HG02840 (cell line): ENCODE results near the gene GOLGA8A.
"Not testable (repeated sequence)": the region's sequence is repeated elsewhere in the genome, so short reads cannot be mapped to it uniquely, and the experiment has no call there.

Source experiments
- ATAC-seq: cut with Tn5 transposase; IDR thresholded peaks from one replicate; pipeline ENCODE4 v1.9.1; 2021; ENCODE audit warnings: mild to moderate bottlenecking, moderate library complexity, moderate number of reproducible peaks; ENCODE audit not compliant: unreplicated experiment, low FRiP score

Gene GOLGA8A, protein sequence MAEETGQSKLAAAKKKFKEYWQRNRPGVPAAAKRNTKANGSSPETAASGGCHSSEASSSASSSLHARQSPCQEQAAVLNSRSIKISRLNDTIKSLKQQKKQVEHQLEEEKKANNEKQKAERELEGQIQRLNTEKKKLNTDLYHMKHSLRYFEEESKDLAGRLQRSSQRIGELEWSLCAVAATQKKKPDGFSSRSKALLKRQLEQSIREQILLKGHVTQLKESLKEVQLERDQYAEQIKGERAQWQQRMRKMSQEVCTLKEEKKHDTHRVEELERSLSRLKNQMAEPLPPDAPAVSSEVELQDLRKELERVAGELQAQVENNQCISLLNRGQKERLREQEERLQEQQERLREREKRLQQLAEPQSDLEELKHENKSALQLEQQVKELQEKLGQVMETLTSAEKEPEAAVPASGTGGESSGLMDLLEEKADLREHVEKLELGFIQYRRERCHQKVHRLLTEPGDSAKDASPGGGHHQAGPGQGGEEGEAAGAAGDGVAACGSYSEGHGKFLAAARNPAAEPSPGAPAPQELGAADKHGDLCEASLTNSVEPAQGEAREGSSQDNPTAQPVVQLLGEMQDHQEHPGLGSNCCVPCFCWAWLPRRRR

DNA sequence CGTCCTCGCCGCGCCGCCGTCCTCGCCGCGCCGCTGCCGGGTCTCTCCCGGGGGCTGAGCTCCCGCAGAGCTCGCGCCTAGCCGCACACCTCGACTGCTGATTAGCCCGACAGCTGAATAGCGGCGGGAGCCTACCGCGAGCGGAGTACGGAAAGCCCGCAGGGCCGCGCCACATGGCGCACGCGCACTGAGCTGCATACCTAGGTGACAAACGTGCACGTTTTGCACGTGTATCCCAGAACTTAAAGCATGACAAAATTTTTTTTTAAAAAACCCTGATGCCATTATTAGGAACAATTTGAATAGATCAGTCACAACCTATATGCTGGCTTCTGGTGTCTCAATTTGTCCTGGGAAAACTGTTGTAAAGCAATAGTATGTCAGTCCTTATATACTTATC is at the start of gene GOLGA8A:
Gene GOLGA8A, minus strand, starts transcription at position 122 of the 400 bp plus-strand sequence. CDS start 48,117 bp downstream, outside the sequence.
- peak; percentile 61 for ATAC-seq

DNA sequence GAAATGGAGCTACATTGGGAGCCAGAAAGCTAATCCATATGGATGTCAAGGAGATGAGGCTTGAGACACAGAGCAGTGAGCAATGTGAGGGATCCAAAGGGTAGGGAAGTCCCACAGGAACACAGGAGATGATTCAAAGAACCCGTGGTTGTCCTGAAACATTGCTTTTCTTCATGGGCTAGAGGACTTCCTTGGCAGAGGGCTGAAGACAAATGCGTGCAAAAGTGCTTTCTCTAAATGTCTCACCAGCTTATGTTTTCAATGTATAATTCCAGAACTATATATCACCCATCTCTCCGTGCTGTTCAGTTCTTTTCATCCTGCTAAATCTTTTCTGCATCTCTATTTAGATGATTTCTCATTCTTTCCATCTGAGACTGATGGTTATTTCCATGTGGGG is 46.0 kb upstream of the GOLGA8A start:
- no peak for ATAC-seq

DNA sequence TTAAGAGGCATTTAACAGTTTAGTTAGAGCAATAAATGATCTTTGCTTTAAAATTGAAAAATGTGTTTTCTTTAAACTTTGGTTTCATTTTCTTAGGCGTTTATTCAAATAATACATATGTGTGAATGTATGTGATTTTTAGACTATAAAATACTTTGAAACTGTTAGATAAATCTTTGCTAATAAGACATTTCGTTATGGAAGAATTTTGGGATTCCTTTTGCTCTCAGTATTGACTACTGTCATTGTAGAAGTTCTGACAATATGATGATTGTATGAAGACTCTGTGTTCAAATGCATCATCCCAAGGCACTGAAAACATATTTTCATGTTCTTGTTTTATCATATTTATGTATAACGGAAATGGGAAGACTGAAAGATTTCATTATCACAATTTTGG is 43.8 kb upstream of the GOLGA8A start:
- ATAC-seq, result no peak

DNA sequence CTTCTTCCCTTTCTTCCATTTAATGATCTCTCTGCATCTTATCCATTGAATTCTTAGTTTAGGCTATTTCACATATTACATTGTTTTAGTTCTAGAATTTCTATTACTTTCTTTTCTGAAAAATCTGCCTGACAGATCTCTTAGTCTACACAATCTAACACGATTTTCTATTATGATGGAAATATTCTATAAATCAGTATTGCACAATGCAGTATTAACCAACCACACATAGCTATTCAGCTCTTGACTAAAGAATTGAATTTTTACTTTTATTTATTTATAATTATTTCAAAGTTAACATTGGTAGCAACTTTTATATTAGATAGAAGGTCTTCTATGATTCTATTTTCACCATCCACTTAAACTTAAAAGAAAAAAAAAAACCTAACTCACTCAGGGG is 36.2 kb upstream of the GOLGA8A start:
- no peak for ATAC-seq

DNA sequence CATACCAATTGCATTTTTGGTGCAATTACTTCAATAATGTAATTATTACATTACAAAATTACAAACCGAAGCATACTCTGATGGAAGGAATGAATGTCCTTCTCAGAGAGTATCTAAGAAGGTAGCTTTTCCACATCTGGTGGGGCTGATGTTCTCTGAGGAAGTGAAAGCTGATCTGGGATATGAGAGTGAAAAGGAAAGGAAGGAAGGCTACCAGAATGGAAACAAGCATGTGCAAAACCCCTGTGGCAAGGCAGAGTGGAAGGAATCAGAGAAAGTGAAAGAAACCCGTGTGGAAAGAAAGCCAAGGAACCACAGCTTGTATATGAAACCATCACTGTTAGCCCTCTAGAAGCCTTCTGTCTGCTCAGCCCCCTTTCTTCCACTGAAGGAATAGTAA is 35.3 kb upstream of the GOLGA8A start:
- no peak for ATAC-seq

DNA sequence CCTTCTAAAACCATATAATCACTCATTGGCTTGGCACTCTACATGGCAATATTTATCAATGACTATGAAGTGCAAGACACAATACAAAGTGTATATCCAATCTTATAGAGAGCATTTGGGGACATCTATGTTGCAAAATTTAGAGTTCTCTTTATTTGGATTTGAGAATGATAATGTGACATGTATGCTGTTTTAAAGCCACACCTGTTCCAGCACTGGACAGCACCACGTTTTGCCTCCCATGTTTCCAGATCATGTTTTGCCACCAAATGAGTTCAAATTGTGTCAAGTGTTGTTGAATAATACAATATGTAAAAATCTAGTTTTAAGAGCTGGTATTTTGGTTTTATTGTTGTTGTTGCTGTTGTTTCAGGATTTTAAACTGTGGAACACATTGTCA is 33.3 kb upstream of the GOLGA8A start:
- no peak for ATAC-seq

DNA sequence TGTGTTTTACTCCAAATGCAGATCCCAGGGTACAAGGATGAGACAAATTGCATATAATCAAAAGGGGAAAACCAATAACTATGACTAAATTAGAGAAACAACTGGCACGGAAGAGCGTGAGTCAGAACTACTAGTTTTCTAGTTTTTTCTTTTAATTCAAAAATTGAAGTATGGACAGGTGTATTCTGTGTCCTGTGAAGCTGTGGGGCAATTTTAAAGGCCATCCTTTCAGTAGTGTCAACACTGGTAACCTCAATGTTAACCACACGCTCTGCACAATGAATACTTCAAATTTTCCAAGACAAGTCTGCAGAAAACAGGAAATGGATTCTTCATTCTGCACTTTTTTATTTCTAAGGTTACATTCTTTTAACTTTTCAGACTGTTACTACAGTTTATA is 32.5 kb upstream of the GOLGA8A start:
- no peak for ATAC-seq

DNA sequence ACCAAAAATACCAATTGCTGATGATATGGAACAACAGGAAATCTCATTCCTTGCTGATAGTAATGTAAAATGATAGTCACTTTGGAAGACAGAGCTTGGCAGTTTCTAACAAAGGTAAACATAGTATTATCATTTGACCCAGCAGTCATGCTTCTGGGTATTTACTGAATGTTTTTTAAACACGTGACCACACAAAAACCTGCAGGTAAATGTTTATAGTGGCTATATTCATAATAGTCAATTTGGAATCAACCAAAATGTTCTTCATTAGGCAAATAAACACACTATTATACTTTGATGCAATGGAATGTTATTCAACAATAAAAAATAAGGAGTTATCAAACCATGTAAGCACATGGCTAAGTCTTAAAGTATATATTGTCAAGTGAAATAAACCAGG is 24.1 kb upstream of the GOLGA8A start:
- no peak for ATAC-seq

DNA sequence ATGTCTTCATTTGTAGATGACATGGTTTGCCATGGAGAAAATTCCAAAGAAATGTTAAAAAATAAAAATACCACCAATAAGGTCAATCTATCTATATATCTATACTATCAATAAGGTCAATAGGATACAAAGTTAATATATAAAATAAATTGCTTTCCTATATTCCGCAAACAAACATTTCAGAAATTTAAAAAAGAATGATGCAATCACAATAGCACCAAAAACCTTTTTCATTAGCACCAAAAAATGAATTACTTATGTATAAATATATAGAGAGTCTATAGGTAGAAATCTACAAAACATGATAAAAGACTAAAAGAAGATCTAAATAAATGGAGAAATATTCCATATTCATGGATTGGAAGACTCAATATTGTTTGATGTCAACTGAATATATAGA is 22.8 kb upstream of the GOLGA8A start:
- no peak for ATAC-seq

DNA sequence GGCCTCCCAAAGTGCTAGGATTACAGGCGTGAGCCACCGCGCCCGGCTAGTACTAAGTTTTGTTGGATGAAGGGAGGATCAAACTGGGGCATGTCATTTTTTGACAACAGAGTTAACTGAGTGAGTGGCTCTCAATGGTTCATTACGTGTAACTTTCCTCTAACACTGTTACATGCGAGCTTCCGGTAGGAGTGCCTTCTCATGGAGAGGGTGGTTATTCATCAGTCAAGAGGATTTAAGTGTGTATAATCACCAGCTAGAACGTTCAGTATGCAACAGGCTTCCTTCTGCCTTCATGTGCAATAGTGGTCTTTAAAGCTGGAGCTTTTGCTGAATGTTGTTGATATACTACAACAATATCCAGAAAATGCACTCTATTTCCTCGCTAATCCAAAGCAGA is 19.1 kb upstream of the GOLGA8A start:
- ATAC-seq, result no peak

DNA sequence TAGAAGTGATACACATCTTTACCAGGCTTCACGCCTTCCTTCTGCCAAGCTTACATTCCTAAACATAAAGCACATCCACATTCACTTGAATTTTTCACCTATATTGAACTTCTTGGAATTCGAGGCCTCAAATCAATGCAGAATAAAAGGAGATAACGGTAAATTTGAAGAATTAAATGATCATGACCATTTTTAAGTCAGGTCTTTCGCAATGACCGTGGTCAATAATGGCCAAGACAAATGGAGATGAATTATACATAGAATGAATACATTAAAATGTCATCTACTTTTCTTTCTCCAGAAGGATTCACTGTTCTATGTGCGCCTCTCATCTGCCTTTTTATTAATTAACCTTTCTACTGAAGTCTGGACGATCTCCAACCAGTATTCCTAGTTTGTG is 5.3 kb upstream of the GOLGA8A start:
- ATAC-seq, result no peak

DNA sequence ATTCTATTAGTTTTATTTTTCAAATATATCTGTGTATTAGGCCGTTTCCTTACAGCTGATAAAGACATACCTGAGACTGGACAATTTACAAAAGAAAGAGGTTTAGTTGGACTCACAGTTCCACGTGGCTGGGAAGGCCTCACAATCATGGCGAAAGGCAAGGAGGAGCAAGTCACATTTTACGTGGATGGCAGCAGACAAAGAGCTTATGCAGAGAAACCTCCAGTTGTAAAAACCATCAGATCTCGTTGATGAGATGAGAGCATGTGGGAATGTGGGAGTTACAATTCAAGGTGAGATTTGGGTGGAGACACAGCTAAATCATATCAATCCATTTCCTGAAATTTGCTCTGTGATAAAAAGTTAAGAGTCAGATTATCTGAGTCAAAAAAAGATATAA is 2.3 kb upstream of the GOLGA8A start:
- ATAC-seq, result no peak

DNA sequence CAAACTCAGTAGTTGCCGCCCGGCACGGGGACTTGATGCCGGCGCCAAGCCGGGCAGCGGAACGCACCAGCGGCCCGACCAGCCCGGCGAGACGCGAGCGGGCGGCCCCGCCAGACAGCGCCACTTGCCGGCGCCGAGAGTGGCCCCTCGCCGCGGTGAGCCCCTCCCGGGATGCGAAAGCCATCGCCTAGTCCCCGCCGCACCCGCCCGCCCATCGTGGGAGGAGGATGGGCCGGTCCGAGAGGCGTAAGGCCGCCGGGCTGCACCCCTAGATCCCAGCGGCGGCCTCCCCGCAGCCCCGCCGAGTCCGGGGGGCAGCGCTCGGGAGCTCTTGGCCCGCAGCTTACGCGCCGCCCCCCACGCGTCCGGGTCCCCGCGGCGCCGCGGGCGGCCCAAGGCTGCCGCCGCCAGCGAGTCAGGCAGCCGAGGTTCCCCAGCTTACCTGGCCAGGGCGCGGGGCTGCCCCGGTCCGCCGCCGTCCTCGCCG is 609 bp downstream of the GOLGA8A start:
- peak; percentile 62 for ATAC-seq

DNA sequence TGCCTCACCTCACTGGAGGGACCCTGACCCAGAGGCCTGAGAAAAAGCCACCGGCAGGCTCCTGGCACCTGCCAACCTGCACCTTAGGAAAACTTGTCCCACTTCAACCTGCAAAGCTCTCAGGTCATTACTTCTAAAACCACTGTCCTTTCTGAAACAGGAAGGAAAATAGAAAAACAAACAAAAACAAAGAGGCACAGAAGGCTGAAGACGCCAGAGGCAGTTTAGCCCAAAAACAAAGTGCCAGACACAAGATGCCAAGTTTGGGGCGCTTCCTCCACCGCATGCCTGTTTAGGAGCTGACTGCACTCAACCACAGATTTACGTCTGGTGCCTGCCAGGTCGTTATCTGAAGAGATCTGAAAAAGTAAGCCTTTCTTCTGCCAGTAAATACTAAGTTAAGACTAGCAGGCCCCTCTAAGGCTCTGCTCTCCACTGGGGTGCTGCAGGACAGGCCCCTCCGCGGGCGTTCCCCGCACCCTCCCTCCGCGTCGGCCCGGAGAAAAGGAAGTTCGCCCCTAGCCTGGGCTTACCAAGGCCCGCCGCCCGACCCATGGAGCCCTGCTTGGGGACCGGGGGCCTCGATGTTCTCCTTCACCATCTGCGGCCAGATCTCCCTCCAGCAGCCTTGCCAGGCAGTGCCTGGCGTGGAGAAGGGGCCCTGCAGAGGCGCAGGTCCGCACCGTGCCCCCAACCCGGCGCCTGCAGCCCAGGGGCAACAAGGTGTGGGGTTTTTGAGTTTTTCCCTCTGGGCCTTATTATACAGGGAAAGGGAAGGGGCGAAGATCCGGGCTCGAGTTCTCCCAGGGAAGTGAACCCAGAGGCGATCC is 1.3 kb downstream of the GOLGA8A start:
- ATAC-seq, result peak; percentile 18

DNA sequence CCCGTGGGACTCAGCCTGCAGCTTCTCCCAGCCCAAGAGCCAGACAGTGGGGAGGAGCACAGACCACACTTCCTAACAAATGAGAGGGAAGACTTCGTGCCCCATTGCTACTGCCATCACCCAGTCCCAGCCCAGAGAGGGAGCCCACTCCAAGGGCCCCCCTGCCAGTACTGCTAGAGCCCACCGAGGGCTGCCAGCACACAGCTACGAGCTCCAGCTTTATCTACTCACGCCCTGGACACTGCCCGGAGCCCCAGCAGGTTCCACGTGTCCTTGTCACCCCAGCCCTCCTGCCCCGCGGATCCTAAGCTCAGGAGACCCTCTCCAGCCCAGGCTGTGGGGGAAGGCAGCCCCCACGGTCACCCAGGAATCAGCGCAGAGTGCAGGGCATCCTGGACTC is 1.9 kb downstream of the GOLGA8A start:
- ATAC-seq, result no peak

DNA sequence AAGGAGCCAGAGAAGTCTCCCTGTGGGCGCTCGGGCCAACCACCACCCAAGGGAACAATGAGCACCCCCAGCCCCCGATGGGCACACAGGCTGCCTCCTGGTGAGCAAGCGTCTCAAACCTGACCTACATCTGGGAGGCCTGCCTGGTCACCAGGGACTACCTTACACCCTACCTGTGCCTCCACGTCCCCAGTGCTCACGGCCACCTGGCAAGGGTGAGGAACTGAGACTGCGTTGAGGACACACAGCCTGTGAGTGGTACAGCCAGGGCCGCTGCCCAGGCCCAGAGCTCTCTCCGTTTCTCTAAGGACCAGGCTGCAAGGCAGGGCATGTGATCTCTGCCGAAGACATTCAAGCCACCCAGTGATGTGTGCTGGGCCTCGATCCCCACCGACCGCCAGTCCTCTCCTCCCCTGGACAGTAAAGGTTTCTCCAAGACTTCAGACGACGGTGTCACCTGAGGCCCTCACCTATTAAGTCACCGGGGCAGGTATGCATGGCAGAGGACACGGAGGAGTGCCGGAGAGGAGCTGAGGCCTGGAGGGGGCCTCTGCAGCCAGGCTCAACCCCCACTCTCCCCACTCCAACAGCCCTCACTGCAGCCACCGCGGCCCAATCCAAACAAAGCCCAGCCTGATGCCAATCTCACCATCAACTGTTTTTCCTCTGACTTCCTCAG is 2.8 kb downstream of the GOLGA8A start:
- ATAC-seq, result no peak

DNA sequence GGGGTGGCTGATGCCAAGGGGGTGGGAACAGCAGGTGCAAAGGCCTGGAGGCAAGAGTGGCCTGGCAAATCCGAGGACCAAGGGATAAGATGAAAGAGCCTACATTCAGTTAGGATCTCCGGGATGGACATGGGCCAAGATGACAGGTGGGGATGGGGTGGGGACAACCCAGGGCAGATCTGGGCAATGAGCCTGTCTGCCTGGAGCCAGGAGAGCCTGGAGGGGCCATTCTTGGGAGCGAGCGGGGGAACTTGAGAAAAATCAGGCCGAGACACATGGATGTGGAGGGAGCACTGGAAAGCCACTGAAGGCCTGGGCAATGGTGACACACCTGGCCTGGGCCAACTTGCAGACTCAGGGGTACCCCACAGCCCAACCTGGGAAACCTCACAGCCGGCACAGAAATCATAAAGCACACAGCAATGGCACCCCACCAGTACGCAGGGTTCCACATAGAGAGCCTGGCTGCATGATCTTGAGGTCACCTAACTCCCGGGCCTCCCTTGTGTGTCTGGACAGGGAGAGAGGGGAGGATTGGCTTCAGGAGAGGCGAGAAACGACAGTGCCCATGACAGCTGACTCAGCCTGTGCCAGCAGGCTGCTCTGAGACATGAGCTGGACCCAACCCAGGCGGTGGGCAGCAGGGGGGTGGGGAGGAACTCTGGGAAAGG is 3.5 kb downstream of the GOLGA8A start:
- ATAC-seq, result not testable (repeated sequence)

DNA sequence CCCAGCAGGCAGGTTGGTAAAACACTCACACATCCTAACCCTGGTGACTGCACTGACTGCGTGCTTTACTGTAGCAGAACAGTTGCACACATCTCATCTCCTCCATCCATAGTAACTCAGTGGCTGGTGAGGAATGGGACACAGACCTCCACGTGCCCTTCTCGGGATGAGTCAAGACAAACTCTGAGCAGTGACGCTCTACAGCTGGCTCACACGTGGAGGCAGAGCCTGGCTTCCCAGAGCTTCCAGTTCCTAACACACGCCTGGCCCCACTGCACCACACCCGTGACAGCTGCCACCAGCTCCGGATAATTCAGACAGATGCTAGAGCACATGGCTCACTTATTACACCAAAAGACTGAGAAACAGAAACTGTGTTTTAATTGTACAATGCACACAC is 7.0 kb downstream of the GOLGA8A start:
- not testable (repeated sequence) for ATAC-seq

DNA sequence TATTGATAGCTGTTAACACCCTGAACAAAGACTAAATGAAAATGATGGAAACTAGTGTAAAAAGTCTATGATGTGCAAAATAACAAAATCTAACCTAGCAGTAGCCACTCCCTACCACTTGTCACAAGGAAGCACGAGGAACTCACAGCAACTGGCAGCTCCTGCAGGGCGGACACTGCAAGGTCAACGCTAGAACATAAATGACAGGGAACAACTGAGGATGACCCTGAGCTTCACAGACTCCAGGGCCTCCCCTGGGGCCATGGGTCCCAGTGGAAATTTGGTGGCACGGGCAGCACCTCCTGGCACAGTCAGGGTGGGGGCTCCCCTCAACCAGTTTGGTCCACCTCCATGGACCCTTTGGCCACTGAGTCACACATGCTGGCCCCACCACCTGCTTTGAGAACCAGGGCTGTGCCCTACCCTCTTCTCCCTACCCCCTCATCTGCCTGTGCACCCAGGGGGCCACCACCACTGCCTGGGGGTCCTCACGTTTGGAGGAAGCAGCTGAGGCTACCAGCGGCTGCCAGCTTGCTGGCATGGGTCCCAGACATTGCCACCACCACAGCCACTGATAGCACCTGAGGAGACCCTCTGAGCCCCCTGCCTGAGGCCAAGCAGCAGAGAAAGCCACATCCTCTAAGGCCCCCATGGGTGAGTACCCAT is 14.1 kb downstream of the GOLGA8A start:
- ATAC-seq, result not testable (repeated sequence)
